PC-9 (cell line): ENCODE results near the gene DNAJC18. TPM values are rescaled to one million over a fixed set of nuclear protein-coding genes. Genes with fewer than 3 reads are reported as not detected.

Source experiments
- BruUV-seq: library from RNA; stranded (reverse); fragments of 400-500 nt; replicated peaks from 2 replicates; lab custom pipeline; 2021; lab: Mats Ljungman, UMichigan
- CTCF ChIA-PET: fragments of 300-600 bp; sonication (Branson Sonifier 250); formaldehyde crosslinking; loops from one replicate; lab custom pipeline; 2022; ENCODE audit warnings: antibody characterized with exemption; lab: Charles Lee
- POLR2A ChIA-PET: fragments of 300-600 bp; sonication (Branson Sonifier 250); formaldehyde crosslinking; loops from one replicate; lab custom pipeline; 2022; ENCODE audit warnings: antibody characterized with exemption; ENCODE audit not compliant: unreplicated experiment; lab: Charles Lee
- DNase-seq, 2 experiments: peaks; one replicate each; pipeline versions ENCODE4 v3.0.0 to v3.0.0-alpha.2; 2015 to 2022; ENCODE audit warnings: mixed read lengths in 1 of 2
- H2AFZ ChIP-seq: fragments of 200-600 bp; sonication (generic); 2 replicates; pipeline ENCODE4 v1.8.1; 2017; ENCODE audit warnings: antibody characterized with exemption
- H3F3A ChIP-seq: fragments of 200-600 bp; sonication (generic); 2 replicates; pipeline ENCODE4 v1.8.1; 2017; ENCODE audit warnings: antibody characterized with exemption, mild to moderate bottlenecking, low read depth; ENCODE audit not compliant: insufficient read depth
- H3K27ac ChIP-seq: fragments of 200-600 bp; sonication (generic); 2 replicates; pipeline ENCODE4 v1.6.1; 2016; ENCODE audit warnings: mixed run types
- H3K27me3 ChIP-seq: fragments of 200-600 bp; sonication (generic); 2 replicates; pipeline ENCODE4 v1.6.1; 2016; ENCODE audit warnings: low read depth, mixed run types; ENCODE audit not compliant: insufficient read depth
- H3K36me3 ChIP-seq: fragments of 200-600 bp; sonication (generic); 2 replicates; pipeline ENCODE4 v1.6.1; 2016; ENCODE audit warnings: low read depth, mixed run types
- H3K4me1 ChIP-seq: fragments of 200-600 bp; sonication (generic); replicated peaks from 2 replicates; pipeline ENCODE4 v1.6.1; 2016; ENCODE audit warnings: mixed run types; ENCODE audit not compliant: insufficient read depth
- H3K4me2 ChIP-seq: fragments of 200-600 bp; sonication (generic); 2 replicates; pipeline ENCODE4 v1.6.1; 2017; ENCODE audit warnings: mixed run types
- H3K4me3 ChIP-seq: fragments of 200-600 bp; sonication (generic); 2 replicates; pipeline ENCODE4 v1.6.1; 2016; ENCODE audit warnings: mixed run types
- H3K79me2 ChIP-seq: fragments of 200-600 bp; sonication (generic); 2 replicates; pipeline ENCODE4 v1.6.1; 2017; ENCODE audit warnings: low read depth, mixed run types
- H3K9me2 ChIP-seq: fragments of 200-600 bp; sonication (generic); 2 replicates; pipeline ENCODE4 v1.8.1; 2017; ENCODE audit warnings: mild to moderate bottlenecking; ENCODE audit not compliant: insufficient read depth
- H3K9me3 ChIP-seq: fragments of 200-600 bp; sonication (generic); 2 replicates; pipeline ENCODE4 v1.8.1; 2016; ENCODE audit warnings: low read depth; ENCODE audit not compliant: insufficient read depth
- H4K20me1 ChIP-seq: fragments of 200-600 bp; sonication (generic); 2 replicates; pipeline ENCODE4 v1.8.1; 2017; ENCODE audit not compliant: insufficient read depth
- CTCF ChIP-seq: fragments of 200-600 bp; sonication (generic); conservative IDR thresholded peaks from 2 replicates; pipeline ENCODE4 v1.6.1; 2017; ENCODE audit warnings: mixed run types, antibody characterized with exemption, mild to moderate bottlenecking, moderate library complexity
- EZH2 ChIP-seq: fragments of 200-600 bp; sonication (generic); IDR thresholded peaks from 2 replicates; pipeline ENCODE4 v1.8.0; 2017; ENCODE audit warnings: antibody characterized with exemption, low read depth
- intact Hi-C: fragments of 100-400 bp; cut with micrococcal nuclease; formaldehyde crosslinking; loops from one replicate; pipeline ENCODE4 v1.10.0; 2022; ENCODE audit not compliant: unreplicated experiment
- total RNA-seq: library from RNA; stranded (reverse); gene quantifications from 2 replicates; pipeline ENCODE4 v1.2.3, GENCODE V29; 2021

The DNAJC18 gene
- total RNA-seq, 1 experiment from 2014 or later = 8.9 TPM

- Histone ChIP-seq H3F3A (0 out of 2 replicates have a peak, but pooled peaks cover 5% of the 10 kb centered on the region), H3K4me2 (no peak overlapping the region), H3K36me3 (peaks cover 18% of the 10 kb centered on the region; the same call in 1 of the 2 replicates), H3K79me2 (peaks cover 60% of the 10 kb centered on the region), H4K20me1 (peaks cover 73% of the 10 kb centered on the region), H3K4me1 (no peaks in the 10 kb centered on the region), H3K9me2 (no peaks in the 10 kb centered on the region), H3K27ac (no peak overlapping the region), H3K4me3 (no peak overlapping the region), H2AFZ (no peak overlapping the region), H3K9me3 (no peaks in the 10 kb centered on the region), H3K27me3 (no peaks in the 10 kb centered on the region)
- no TSS peak for BruUV-seq
- DNase-seq = no peak
- no peak for TF ChIP-seq CTCF
- TF ChIP-seq EZH2 = no peak
- intact Hi-C loops = no loop called here
- CTCF ChIA-PET = no interaction called here
- POLR2A ChIA-PET = no interaction called here
Measured at GRCh38 chr5:139361835-139362429, 77.4 kb downstream of the DNAJC18 start.

GRCh38 chr5:139360384-139360783 is 78.9 kb downstream of the DNAJC18 start:
- no peak for TF ChIP-seq CTCF
- no peak for TF ChIP-seq EZH2
- peaks cover 88% of the 10 kb centered on the region for H4K20me1 ChIP-seq
- no peaks in the 10 kb centered on the region for H3K9me2 ChIP-seq
- BruUV-seq = no TSS peak
- ChIA-PET CTCF (no interaction called here), POLR2A (no interaction called here)
- no peak for DNase-seq
- no peaks in the 10 kb centered on the region for H3K27me3 ChIP-seq
- intact Hi-C loops = no loop called here
- no peaks in the 10 kb centered on the region for H3F3A ChIP-seq
- no peak overlapping the region for H3K4me2 ChIP-seq
- H2AFZ ChIP-seq = no peak overlapping the region
- H3K36me3 ChIP-seq = 0 out of 2 replicates have a peak, but pooled peaks cover 12% of the 10 kb centered on the region
- no peaks in the 10 kb centered on the region for H3K9me3 ChIP-seq
- peaks cover 76% of the 10 kb centered on the region for H3K79me2 ChIP-seq
- no peak overlapping the region for H3K4me3 ChIP-seq
- H3K4me1 ChIP-seq = no peaks in the 10 kb centered on the region
- no peak overlapping the region for H3K27ac ChIP-seq

Other genes starting within 250 kb of the DNAJC18 start
- 40.4 and 46.5 TPM in 2 replicates for gene SIL1, start 241.2 kb downstream of the DNAJC18 start, total RNA-seq
- gene MATR3, start 145.8 kb downstream of the DNAJC18 start, total RNA-seq = 129 and 145 TPM in 2 replicates
- gene PAIP2, start 97.7 kb downstream of the DNAJC18 start, total RNA-seq = 79.4 and 90.5 TPM in 2 replicates
- 1.9 TPM in 2 replicates for gene SLC23A1, start 56.2 kb downstream of the DNAJC18 start, total RNA-seq
- 0.50 and 0.52 TPM in 2 replicates for gene MZB1, start 49.6 kb downstream of the DNAJC18 start, total RNA-seq
- 2.6 and 2.9 TPM in 2 replicates for gene PROB1, start 44.4 kb downstream of the DNAJC18 start, total RNA-seq
- gene SPATA24, start 35.4 kb downstream of the DNAJC18 start, total RNA-seq = 6.5 and 9.6 TPM in 2 replicates
- gene ECSCR, start 23.2 kb upstream of the DNAJC18 start, total RNA-seq = not detected in 2 replicates
- not detected in 2 replicates for gene SMIM33, start 31.5 kb upstream of the DNAJC18 start, total RNA-seq
- 27.4 and 27.6 TPM in 2 replicates for gene STING1, start 43.2 kb upstream of the DNAJC18 start, total RNA-seq
- gene UBE2D2, start 121.8 kb upstream of the DNAJC18 start, total RNA-seq = 86.2 and 115 TPM in 2 replicates
- gene CXXC5, start 208.8 kb upstream of the DNAJC18 start, total RNA-seq = 59.9 and 68.2 TPM in 2 replicates